HepG2 (cell line): ENCODE measurements around the gene LTB4R2. TPM values are rescaled to one million over a fixed set of nuclear protein-coding genes. Genes with fewer than 3 reads are reported as not detected.

Source experiments
- BATF2 ChIP-seq: sonication (generic); formaldehyde crosslinking; IDR thresholded peaks from 2 replicates; pipeline ENCODE4 v1.8.0; 2022; ENCODE audit warnings: mild to moderate bottlenecking, missing genetic modification reagents, moderate library complexity
- BCLAF1 ChIP-seq: fragments of 450-650 bp; IDR thresholded peaks from 2 replicates; pipeline ENCODE4 v1.6.1; 2017; ENCODE audit warnings: mild to moderate bottlenecking
- FOXM1 ChIP-seq: sonication (generic); formaldehyde crosslinking; IDR thresholded peaks from 2 replicates; pipeline ENCODE4 v1.5.0; 2020; ENCODE audit warnings: missing genetic modification reagents
- IRX3 ChIP-seq: sonication (generic); formaldehyde crosslinking; IDR thresholded peaks from 2 replicates; pipeline ENCODE4 v1.8.1; 2023; ENCODE audit warnings: mild to moderate bottlenecking, low read depth, missing genetic modification reagents, borderline replicate concordance
- KLF15 ChIP-seq: sonication (generic); formaldehyde crosslinking; IDR thresholded peaks from 2 replicates; pipeline ENCODE4 v1.8.1; 2023; ENCODE audit warnings: borderline replicate concordance, mild to moderate bottlenecking, inconsistent platforms, missing genetic modification reagents, mixed read lengths
- MAX ChIP-seq: IDR thresholded peaks from 2 replicates; pipeline ENCODE4 v1.6.1; 2012; ENCODE audit warnings: inconsistent platforms
- MEIS1 ChIP-seq: sonication (generic); formaldehyde crosslinking; IDR thresholded peaks from 2 replicates; pipeline ENCODE4 v1.9.0; 2021; ENCODE audit warnings: mild to moderate bottlenecking, missing genetic modification reagents, moderate library complexity, borderline replicate concordance
- MTA1 ChIP-seq: sonication (generic); formaldehyde crosslinking; IDR thresholded peaks from 2 replicates; pipeline ENCODE4 v1.4.0; 2020; ENCODE audit warnings: missing genetic modification reagents, mild to moderate bottlenecking, borderline replicate concordance
- MYPOP ChIP-seq: sonication (generic); formaldehyde crosslinking; IDR thresholded peaks from 2 replicates; pipeline ENCODE4 v1.8.1; 2023; ENCODE audit warnings: mild to moderate bottlenecking, moderate library complexity, missing genetic modification reagents
- NFAT5 ChIP-seq: sonication (generic); formaldehyde crosslinking; IDR thresholded peaks from 2 replicates; pipeline ENCODE4 v1.4.0; 2020; ENCODE audit warnings: missing genetic modification reagents
- NR2F1 ChIP-seq, 2 experiments: fragments of 450-650 bp in 1 of 2; formaldehyde crosslinking in 1 of 2; IDR thresholded peaks; 2 replicates each; pipeline versions ENCODE4 v1.5.0 to v1.6.1; 2016 to 2020; ENCODE audit warnings: mild to moderate bottlenecking in 1 of 2, missing compliant biosample characterization in 1 of 2, missing genetic modification reagents in 1 of 2, moderate library complexity in 1 of 2
- NRL ChIP-seq: sonication (generic); formaldehyde crosslinking; IDR thresholded peaks from 2 replicates; pipeline ENCODE4 v1.5.0; 2020; ENCODE audit warnings: missing genetic modification reagents, mild to moderate bottlenecking, moderate library complexity, borderline replicate concordance
- PRMT3 ChIP-seq: sonication (generic); formaldehyde crosslinking; IDR thresholded peaks from 2 replicates; pipeline ENCODE4 v1.8.1; 2022; ENCODE audit warnings: low read depth, mild to moderate bottlenecking, moderate library complexity, missing genetic modification reagents, borderline replicate concordance
- TCF7L2 ChIP-seq: IDR thresholded peaks from 2 replicates; pipeline ENCODE4 v1.6.1; 2011; ENCODE audit warnings: mild to moderate bottlenecking, low read depth, low read length, moderate library complexity
- ZNF101 ChIP-seq: sonication (generic); formaldehyde crosslinking; IDR thresholded peaks from 2 replicates; pipeline ENCODE4 v1.4.0; 2020; ENCODE audit warnings: mild to moderate bottlenecking, low read depth, missing genetic modification reagents, borderline replicate concordance
- ZNF724P ChIP-seq: sonication (generic); formaldehyde crosslinking; IDR thresholded peaks from 2 replicates; pipeline ENCODE4 v1.8.0; 2022; ENCODE audit warnings: missing genetic modification reagents, borderline replicate concordance
- ZNF768 ChIP-seq: sonication (generic); formaldehyde crosslinking; IDR thresholded peaks from 2 replicates; pipeline ENCODE4 v1.4.0; 2020; ENCODE audit warnings: missing genetic modification reagents
- ZNF790 ChIP-seq: sonication (generic); formaldehyde crosslinking; IDR thresholded peaks from 2 replicates; pipeline ENCODE4 v1.8.0; 2022; ENCODE audit warnings: missing genetic modification reagents, mild to moderate bottlenecking, borderline replicate concordance
- polyA plus RNA-seq, 8 experiments: library from polyadenylated mRNA; depleted of rRNA in 3 of 8; stranded (reverse) in 7 of 8; unstranded in 1 of 8; fragments of >200 nt; fragmentation: Illumina TruSeq in 4 of 8; extraction: Trizol in 4 of 8; gene quantifications; 2 replicates each; pipeline versions ENCODE4 v1.2.1 to v1.2.3, GENCODE V29; 2011 to 2016; ENCODE audit warnings: low read depth in 4 of 8, missing spikeins in 1 of 8, mixed read lengths in 1 of 8; ENCODE audit not compliant: insufficient read depth in 1 of 8
- total RNA-seq, 5 experiments: library from RNA; depleted of rRNA; stranded (reverse); fragments of >200 nt; fragmentation: Illumina TruSeq; extraction: Trizol; gene quantifications; 2 replicates each; pipeline ENCODE4 v1.2.3, GENCODE V29; 2016; ENCODE audit warnings: low read depth in 1 of 5

LTB4R2 gene
- total and polyA plus RNA-seq, 2 of the 13 experiments (the other 11 are each of a cell fraction or from before 2014, with no cell fraction given), result 3.9 to 6.9 TPM

- TF ChIP-seq NFAT5 (CRISPR knock-in tag) (no peak), KLF15 (CRISPR knock-in tag) (0 out of 2 replicates have a peak, but pooled peaks have one; percentile 46), ZNF768 (CRISPR knock-in tag) (peak; percentile 16; the same call in 1 of the 2 replicates), BCLAF1 (no peak), FOXM1 (CRISPR knock-in tag) (no peak), IRX3 (CRISPR knock-in tag) (no peak), ZNF724P (CRISPR knock-in tag) (no peak), ZNF790 (CRISPR knock-in tag) (no peak), MEIS1 (CRISPR knock-in tag) (0 out of 2 replicates have a peak, but pooled peaks have one; percentile 28), MYPOP (no peak), BATF2 (no peak), MTA1 (CRISPR knock-in tag) (no peak), NR2F1 (CRISPR knock-in tag; IDR thresholded peaks at IDR 0.05) (no peak), ZNF101 (CRISPR knock-in tag) (no peak), MAX (no peak), PRMT3 (CRISPR knock-in tag) (no peak), TCF7L2 (no peak), NRL (CRISPR knock-in tag) (no peak)
Observed at GRCh38 chr14:24334431-24335291, 24.7 kb downstream of the LTB4R2 start, which contains the start of gene ADCY4 (continued).
